Mesothelial cell of epicardium (in vitro differentiated cells): ENCODE data around the gene PRMT7. TPM values are rescaled to one million over a fixed set of nuclear protein-coding genes. Genes with fewer than 3 reads are reported as not detected.

Experiments used
- DNase-seq, 2 experiments: peaks; one replicate each; pipeline ENCODE4 v3.0.0; 2021; ENCODE audit warnings: low spot score in 2 of 2; ENCODE audit not compliant: unreplicated experiment in 2 of 2
- H3K27ac Mint-ChIP-seq: 2 replicates; pipeline ENCODE4 v1.8.0; 2021; ENCODE audit warnings: mixed read lengths
- H3K27me3 Mint-ChIP-seq: 2 replicates; pipeline ENCODE4 v1.8.0; 2021; ENCODE audit warnings: low read depth, mixed read lengths
- H3K36me3 Mint-ChIP-seq: 2 replicates; pipeline ENCODE4 v1.8.0; 2021; ENCODE audit warnings: mixed read lengths
- H3K4me1 Mint-ChIP-seq: 2 replicates; pipeline ENCODE4 v1.8.0; 2021; ENCODE audit warnings: mixed read lengths
- H3K4me3 Mint-ChIP-seq: 2 replicates; pipeline ENCODE4 v1.8.0; 2021; ENCODE audit warnings: mild to moderate bottlenecking, moderate library complexity, mixed read lengths
- H3K9me3 Mint-ChIP-seq: 2 replicates; pipeline ENCODE4 v1.8.0; 2021; ENCODE audit warnings: mixed read lengths
- total RNA-seq: library from RNA; stranded (reverse); gene quantifications from 3 replicates; pipeline ENCODE4 v1.2.1, GENCODE V29; 2021
- TF ChIP-seq, protein P1 (sequence below): fragments of 200-600 bp; sonication (generic); IDR thresholded peaks from one replicate; pipeline ENCODE4 v1.5.0; 2021; ENCODE audit warnings: antibody characterized with exemption; ENCODE audit not compliant: unreplicated experiment

The PRMT7 gene
- total RNA-seq, 1 donor from 2014 or later: 77.9 TPM

DNA sequence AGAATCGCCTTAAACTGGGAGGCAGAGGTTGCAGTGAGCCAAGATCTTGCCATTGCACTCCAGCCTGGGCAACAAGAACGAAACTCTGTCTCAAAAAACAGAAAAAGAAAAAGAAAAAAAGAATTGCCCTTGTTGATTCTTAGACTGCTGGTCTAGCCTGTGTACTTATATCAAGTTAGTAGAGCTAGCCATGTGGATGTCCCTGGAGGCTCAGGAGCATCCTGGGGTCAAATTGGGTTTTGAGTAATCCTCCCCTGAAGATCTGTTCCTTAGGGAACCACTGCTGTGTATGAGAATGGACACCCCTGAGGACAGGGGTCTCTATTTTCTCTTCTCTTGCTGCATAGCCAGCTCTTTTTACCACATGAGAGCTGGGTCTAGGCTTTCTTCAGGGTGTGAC lies 21.6 kb upstream of the PRMT7 start:
- Mint-ChIP-seq H3K4me3 (no peak overlapping the region), H3K27me3 (no peaks in the 10 kb centered on the region), H3K9me3 (no peaks in the 10 kb centered on the region), H3K4me1 (peaks cover 8% of the 10 kb centered on the region), H3K27ac (no peak overlapping the region), H3K36me3 (peaks cover 28% of the 10 kb centered on the region)
- TF ChIP-seq, protein P1, sequence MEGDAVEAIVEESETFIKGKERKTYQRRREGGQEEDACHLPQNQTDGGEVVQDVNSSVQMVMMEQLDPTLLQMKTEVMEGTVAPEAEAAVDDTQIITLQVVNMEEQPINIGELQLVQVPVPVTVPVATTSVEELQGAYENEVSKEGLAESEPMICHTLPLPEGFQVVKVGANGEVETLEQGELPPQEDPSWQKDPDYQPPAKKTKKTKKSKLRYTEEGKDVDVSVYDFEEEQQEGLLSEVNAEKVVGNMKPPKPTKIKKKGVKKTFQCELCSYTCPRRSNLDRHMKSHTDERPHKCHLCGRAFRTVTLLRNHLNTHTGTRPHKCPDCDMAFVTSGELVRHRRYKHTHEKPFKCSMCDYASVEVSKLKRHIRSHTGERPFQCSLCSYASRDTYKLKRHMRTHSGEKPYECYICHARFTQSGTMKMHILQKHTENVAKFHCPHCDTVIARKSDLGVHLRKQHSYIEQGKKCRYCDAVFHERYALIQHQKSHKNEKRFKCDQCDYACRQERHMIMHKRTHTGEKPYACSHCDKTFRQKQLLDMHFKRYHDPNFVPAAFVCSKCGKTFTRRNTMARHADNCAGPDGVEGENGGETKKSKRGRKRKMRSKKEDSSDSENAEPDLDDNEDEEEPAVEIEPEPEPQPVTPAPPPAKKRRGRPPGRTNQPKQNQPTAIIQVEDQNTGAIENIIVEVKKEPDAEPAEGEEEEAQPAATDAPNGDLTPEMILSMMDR: no peak
- DNase-seq: no peak

GRCh38 chr16:68289621-68290329 lies 21.0 kb upstream of the PRMT7 start:
- DNase-seq: no peak
- Mint-ChIP-seq H3K4me1 (peaks cover 8% of the 10 kb centered on the region), H3K27ac (peak overlapping the region; percentile 59), H3K36me3 (peaks cover 28% of the 10 kb centered on the region), H3K27me3 (no peaks in the 10 kb centered on the region), H3K9me3 (no peaks in the 10 kb centered on the region), H3K4me3 (no peak overlapping the region)
- TF ChIP-seq, protein P1: no peak

DNA sequence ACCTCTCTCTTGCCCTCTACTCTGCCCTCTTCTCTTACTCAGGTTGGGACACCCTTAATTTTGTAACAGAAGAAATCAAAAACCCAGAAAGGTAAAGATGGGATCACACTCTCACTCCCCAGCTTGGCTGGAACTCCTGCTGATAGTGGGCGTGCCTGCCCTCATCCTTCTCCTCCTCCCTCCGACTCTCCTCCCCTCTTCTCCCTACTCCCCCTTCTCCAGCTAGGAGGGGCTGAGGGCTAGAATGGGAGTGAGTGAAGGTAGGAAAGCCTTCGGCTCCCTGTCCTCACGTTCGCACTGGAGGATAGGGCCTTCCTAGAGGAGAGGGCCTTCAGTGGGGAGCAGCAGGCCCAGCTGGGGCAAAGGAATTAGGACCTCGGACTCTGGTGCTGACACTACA lies 20.4 kb upstream of the PRMT7 start:
- Mint-ChIP-seq H3K9me3 (no peaks in the 10 kb centered on the region), H3K4me3 (no peak overlapping the region), H3K27me3 (no peaks in the 10 kb centered on the region), H3K27ac (peak overlapping the region; percentile 59), H3K4me1 (peaks cover 8% of the 10 kb centered on the region), H3K36me3 (peaks cover 31% of the 10 kb centered on the region)
- TF ChIP-seq, protein P1: no peak
- no peak for DNase-seq

- Mint-ChIP-seq H3K4me3 (no peak overlapping the region), H3K27ac (no peak overlapping the region), H3K9me3 (no peaks in the 10 kb centered on the region), H3K36me3 (peaks cover 31% of the 10 kb centered on the region), H3K4me1 (peaks cover 8% of the 10 kb centered on the region), H3K27me3 (no peaks in the 10 kb centered on the region)
- no peak for DNase-seq
- TF ChIP-seq, protein P1: no peak
These were observed 19.6 kb upstream of the PRMT7 start for GRCh38 chr16:68291227-68291626.

DNA sequence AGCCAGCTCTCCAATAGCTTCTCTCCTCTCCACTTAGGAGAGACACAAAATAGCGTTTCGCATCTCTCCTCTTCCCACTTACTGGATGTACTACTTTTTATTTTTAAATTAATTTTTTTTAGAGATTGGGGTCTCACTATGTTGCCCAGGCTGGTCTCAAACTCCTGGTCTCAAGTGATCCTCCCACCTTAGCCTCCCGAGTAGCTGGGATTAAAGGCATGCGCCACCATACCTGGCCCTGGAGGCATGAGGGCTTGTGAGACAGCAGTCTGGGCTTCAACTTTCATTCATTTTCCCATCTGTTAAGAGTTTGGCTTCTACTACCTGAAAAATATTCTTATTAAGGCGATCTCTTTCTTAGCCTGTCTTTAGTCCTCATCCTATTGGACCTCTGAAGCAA lies 18.4 kb upstream of the PRMT7 start:
- no peak overlapping the region for H3K4me3 Mint-ChIP-seq
- TF ChIP-seq, protein P1: no peak
- H3K9me3 Mint-ChIP-seq: no peaks in the 10 kb centered on the region
- peaks cover 33% of the 10 kb centered on the region for H3K36me3 Mint-ChIP-seq
- no peak for DNase-seq
- peaks cover 9% of the 10 kb centered on the region for H3K4me1 Mint-ChIP-seq
- H3K27me3 Mint-ChIP-seq: no peaks in the 10 kb centered on the region
- no peak overlapping the region for H3K27ac Mint-ChIP-seq
